T-helper 22 cell (primary cell): ENCODE measurements around the gene RAD51B.
"Not testable (repeated sequence)": the region's sequence is repeated elsewhere in the genome, so short reads cannot be mapped to it uniquely, and the experiment has no call there.

Source experiments
- DNase-seq: peaks from one replicate; pipeline ENCODE4 v3.0.0-alpha.2; 2020; ENCODE audit warnings: low read depth

RAD51B gene

GRCh38 chr14:68687746-68688145 lies 868.2 kb downstream of the RAD51B start:
- DNase-seq, result no peak

GRCh38 chr14:68688872-68689371 lies 869.3 kb downstream of the RAD51B start:
- no peak for DNase-seq

DNA sequence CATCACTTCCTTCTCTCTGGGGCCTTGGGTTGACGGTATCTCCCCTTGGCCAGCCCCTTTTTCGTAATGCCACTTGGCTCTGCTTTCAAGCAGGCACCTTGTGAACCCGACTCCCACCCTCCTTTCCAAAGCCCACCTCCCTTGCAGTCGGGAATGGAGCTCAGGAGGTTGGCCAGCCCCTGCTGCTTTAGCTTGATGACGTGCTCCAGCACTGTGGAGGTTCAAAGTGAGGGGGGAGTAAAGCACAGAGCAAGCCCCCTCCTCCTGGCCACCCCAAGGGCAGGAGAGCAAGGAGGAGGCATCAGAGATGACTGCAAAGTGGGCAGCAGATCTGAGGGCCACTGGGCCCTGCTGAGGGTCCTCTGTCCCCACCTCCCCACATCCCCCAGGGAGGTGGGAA lies 869.9 kb downstream of the RAD51B start:
- no peak for DNase-seq

GRCh38 chr14:68690089-68690958 lies 870.7 kb downstream of the RAD51B start:
- DNase-seq, result no peak

DNA sequence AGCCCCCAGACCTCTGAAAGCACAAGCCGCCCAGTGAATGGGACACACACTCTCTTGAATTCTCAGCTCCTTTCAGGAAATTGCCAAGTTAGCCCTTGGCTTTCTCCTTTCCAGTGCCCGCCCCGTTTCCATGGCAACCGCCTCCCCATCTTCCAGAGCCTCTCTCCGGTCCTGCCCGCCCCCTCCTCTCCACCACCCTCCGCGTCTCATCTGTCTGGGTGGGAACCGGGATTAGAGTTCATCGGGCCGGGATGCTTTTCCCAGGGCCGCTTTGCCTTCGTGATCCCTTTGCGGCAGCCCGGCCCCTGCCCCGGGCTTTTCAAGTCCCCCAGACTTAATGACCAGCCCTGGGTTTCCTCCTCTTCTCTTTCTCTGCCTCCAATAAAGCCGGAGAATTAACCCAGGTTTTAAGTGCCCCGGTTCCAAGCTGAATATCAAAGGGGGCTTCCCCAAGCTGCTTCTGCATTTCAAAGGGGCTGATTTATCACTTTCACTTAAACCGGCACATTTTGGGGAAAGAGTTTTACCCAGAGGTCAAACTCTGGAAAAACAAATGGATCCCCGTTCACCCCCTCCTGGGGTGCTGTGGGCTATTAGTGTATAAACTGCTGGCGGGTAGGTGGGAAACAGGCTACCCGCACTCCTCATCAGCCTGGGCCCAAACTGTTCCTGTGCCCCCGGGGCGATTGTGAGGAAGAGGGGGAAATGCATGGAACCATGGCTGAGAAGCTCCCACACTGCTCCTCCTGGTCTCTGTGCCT lies 871.6 kb downstream of the RAD51B start:
- DNase-seq, result no peak

DNA sequence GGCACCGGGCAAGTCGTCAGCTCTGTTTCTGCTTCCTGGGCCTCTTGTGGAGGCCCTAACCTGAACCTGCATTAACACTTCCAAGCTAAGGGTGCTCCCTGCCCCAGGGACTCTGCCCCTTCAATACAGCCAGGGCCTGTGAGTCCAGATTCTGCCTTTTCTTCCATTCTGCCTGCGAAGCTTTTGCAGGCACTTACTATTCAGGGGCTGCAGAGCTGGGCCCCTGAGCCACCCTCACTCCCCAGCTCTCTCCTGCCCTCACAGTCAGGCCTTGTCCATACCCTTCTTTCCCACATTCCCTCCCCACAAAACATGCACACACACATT lies 872.2 kb downstream of the RAD51B start:
- DNase-seq, result no peak

- DNase-seq, result no peak
Observed at GRCh38 chr14:68692216-68692615, 872.6 kb downstream of the RAD51B start.

GRCh38 chr14:68692916-68693771 lies 873.6 kb downstream of the RAD51B start:
- no peak for DNase-seq

DNA sequence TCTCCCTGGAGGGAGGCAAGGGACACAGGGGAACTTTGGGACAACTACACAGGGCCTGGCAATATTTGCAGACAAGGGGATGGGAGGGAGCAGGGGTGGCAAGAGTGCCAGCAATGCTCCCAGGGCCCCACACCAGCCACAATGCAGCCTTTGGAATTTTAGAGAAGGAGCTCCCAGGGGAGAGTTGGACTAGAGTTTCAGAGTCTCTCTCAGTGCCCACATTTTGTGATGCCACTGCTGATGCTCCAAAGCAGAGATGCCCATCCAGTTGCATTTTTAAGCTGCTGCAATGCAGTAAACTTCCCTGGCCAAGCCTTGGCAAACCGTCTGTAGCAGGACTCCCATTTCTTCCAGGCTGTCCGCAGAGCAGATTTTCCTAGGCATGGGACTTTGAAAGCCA lies 874.3 kb downstream of the RAD51B start:
- DNase-seq, result no peak

GRCh38 chr14:68694516-68695235 lies 875.1 kb downstream of the RAD51B start:
- no peak for DNase-seq

DNA sequence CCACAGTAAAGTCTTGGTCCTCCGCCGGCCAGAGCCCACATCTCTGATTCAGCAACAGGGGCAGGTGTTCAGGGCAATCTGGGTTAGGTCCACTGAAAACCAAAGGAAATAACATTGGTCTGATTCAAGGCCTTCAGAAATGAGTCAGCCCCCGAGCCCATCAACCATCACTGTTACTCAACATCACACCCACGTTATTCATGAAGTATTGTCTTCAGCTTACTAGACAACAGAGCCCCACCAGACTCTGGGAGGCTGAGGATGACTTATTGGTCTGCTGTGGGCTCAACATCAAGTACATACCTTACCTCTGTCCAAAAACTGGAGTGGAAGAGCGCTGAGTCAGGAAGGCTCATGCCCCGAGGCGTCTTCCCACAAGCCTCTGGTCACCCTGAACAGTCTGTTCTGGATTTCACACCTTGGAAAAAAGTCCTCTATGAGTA lies 875.8 kb downstream of the RAD51B start:
- no peak for DNase-seq

GRCh38 chr14:68695856-68696255 lies 876.3 kb downstream of the RAD51B start:
- DNase-seq, result no peak

DNA sequence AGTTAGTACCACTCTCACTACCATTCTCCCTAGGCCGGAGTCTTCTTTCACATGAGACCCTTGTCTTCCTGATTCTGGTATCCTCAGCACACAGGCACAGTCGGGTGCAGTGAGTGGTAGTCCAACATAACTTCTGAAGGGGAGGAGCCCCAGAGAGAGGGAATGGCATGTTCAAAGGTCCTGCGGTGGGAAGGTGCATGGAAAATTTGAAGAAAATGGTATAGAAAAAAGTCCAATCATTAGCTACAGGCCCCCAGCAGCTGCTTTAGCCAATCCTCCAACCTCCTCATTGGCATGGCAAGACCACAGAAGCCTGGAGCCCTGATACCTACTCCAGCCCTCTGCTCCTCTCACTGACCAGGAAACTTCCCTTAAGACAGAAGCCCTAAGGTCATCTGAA lies 876.7 kb downstream of the RAD51B start:
- no peak for DNase-seq

DNA sequence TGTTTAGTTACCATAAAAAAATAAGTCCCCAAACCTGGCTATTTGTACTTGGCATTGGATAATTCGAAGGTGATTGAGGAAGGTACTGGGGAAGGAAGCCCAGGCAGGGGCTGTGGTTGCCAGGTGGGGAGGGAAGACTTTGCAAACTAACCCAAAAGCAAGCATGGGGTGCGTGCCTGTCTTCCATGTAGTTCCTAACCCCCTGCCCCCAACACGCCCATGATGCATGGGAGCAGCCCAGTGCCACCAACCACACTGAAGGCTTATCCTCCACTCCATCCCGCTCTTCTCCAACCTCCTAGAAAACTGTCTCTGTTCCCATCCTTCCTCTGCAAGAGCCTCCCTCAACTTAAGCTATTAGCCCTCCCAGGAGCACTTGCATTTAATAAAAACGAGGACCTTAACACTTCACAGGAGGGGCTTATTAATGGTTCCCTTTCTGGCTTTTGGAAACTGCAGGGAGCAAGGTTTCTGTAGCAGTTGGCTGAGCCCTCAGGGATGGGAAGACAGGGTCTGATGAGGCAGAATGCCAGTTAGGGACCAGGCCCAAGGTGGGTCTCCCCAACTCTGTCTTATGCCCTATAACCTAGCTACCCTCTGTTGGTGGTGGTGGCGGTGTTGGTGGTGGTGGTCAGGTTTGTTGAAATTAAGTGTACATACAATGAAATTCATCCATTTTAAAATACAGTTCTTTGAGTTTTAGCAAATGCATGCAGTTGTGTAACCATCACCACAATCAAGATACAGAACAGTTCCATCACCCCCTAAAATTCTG lies 877.3 kb downstream of the RAD51B start:
- DNase-seq, result no peak

DNA sequence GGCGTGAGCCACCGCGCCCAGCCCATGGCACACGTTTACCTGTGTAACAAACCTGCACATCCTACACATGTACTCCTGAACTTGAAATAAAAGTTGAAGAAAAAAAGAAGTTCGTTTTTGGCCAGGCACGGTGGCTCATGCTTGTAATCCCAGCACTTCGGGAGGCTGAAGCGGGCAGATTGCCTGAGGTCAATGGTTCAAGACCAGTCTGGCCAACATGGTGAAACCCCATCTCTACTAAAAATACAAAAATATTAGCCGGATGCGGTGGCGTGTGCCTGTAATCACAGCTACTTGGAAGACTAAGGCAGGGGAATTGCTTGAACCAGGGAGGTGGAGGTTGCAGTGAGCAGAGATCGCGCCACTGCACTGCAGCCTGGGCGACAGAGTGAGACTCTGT lies 879.2 kb downstream of the RAD51B start:
- DNase-seq, result not testable (repeated sequence)

GRCh38 chr14:68701001-68701741 lies 881.6 kb downstream of the RAD51B start:
- no peak for DNase-seq

GRCh38 chr14:68702135-68702534 lies 882.6 kb downstream of the RAD51B start:
- no peak for DNase-seq

DNA sequence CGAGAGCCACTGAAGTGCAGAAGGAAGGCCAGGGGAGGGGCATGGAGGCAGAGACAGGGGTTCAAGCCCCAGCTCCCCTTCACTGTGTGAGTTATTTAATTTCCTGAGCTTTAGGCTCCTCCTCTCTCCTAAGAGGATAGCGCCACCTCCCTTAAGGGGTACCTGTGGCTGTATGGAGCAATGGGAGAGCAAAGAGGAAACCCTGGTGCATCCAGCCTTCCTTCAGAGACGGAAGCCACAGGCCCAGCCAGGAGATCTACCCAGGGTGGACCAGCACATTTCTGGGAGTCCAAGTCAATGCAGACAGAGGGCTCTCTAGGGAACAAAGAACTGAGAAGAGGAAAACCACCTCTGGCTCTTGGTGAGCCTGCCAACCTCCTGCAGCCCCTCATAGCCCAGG lies 883.0 kb downstream of the RAD51B start:
- DNase-seq, result no peak

GRCh38 chr14:68703093-68703492 lies 883.5 kb downstream of the RAD51B start:
- DNase-seq, result peak; percentile 27
